ENCODE data around the gene TET3.

- TF ChIP-seq RFX5 (IDR thresholded peaks at IDR 0.05; ENCODE audit: low read length) (no peak), REST (IDR thresholded peaks at IDR 0.05; ENCODE audit: low read depth, low read length) (no peak), NRF1 (IDR thresholded peaks at IDR 0.05; ENCODE audit: low read depth, low read length) (no peak)
Observed at GRCh38 chr2:73965053-73965452, 19.7 kb upstream of the TET3 start.
